Activated naive CD4-positive, alpha-beta T cell treated with anti-CD3 and anti-CD28 coated beads, Interleukin-2, amount 50 U/mL, for 72 hours (primary cell): ENCODE measurements around the gene ERCC6L2. TPM values are rescaled to one million over a fixed set of nuclear protein-coding genes. Genes with fewer than 3 reads are reported as not detected.

Source experiments
- ATAC-seq, 2 donors: fragments of 150-1000 bp; cut with Tn5 transposase; 2 replicates each; pipeline ENCODE4 v1.10.0; 2021; ENCODE audit warnings: mild to moderate bottlenecking in 2 of 2, moderate library complexity in 2 of 2
- DNase-seq, 2 donors: peaks; one replicate each; pipeline ENCODE4 v3.0.0; 2021 to 2022; ENCODE audit warnings: low spot score in 2 of 2
- H3K27ac Mint-ChIP-seq, 2 donors: one replicate each; pipeline ENCODE4 v1.8.0; 2022; ENCODE audit warnings: mild to moderate bottlenecking in 2 of 2, mixed read lengths in 2 of 2
- H3K36me3 Mint-ChIP-seq, 2 donors: one replicate each; pipeline ENCODE4 v1.8.0; 2022; ENCODE audit warnings: mixed read lengths in 2 of 2
- H3K9me3 Mint-ChIP-seq, 2 donors: one replicate each; pipeline ENCODE4 v1.8.0; 2022; ENCODE audit warnings: mixed read lengths in 2 of 2
- total RNA-seq, 2 donors: library from RNA; stranded (reverse); gene quantifications; one replicate each; pipeline ENCODE4 v1.2.3, GENCODE V29; 2022

Gene ERCC6L2
- 10 to 100 TPM; 26.8 to 40.7 TPM for total RNA-seq

- DNase-seq (peak; percentile 94), ATAC-seq (peak; percentile 90 to 91)
- peaks cover 0 to 7% of the 10 kb centered on the region in 2 donors for H3K9me3 Mint-ChIP-seq
- H3K36me3 Mint-ChIP-seq: peaks cover 11 to 44% of the 10 kb centered on the region in 2 donors
- H3K27ac Mint-ChIP-seq: no peak within 1 kb of the TSS
Observed at GRCh38 chr9:95875305-95876137, at the start of gene ERCC6L2. Gene ERCC6L2, plus strand, starts transcription at chr9:95875691. Its CDS starts 348 bp downstream, at chr9:95876039.

- H3K9me3 Mint-ChIP-seq: peaks cover 0 to 5% of the 10 kb centered on the region in 2 donors
Observed at GRCh38 chr9:95826183-95826838, 49.2 kb upstream of the ERCC6L2 start.

GRCh38 chr9:95830768-95831167 lies 44.7 kb upstream of the ERCC6L2 start:
- Mint-ChIP-seq H3K27ac (no peak overlapping the region), H3K36me3 (peaks cover 0 to 10% of the 10 kb centered on the region in 2 donors), H3K9me3 (peaks cover 0 to 5% of the 10 kb centered on the region in 2 donors)
- DNase-seq (no peak), ATAC-seq (no peak)

More at GRCh38 chr9:95826183-95826838, 49.2 kb upstream of the ERCC6L2 start:
- peaks cover 0 to 6% of the 10 kb centered on the region in 2 donors for H3K36me3 Mint-ChIP-seq
- ATAC-seq (no peak), DNase-seq (no peak)
- H3K27ac Mint-ChIP-seq: no peak overlapping the region

- ATAC-seq (no peak), DNase-seq (no peak)
- Mint-ChIP-seq H3K36me3 (peaks cover 0 to 10% of the 10 kb centered on the region in 2 donors), H3K27ac (no peak overlapping the region), H3K9me3 (peaks cover 0 to 5% of the 10 kb centered on the region in 2 donors)
Observed at GRCh38 chr9:95831810-95832209, 43.7 kb upstream of the ERCC6L2 start.

GRCh38 chr9:95833546-95834178 lies 41.8 kb upstream of the ERCC6L2 start:
- Mint-ChIP-seq H3K27ac (no peak overlapping the region), H3K9me3 (peaks cover 0 to 13% of the 10 kb centered on the region in 2 donors), H3K36me3 (peaks cover 0 to 17% of the 10 kb centered on the region in 2 donors)
- DNase-seq (no peak), ATAC-seq (no peak)

GRCh38 chr9:95834281-95834907 lies 41.1 kb upstream of the ERCC6L2 start:
- ATAC-seq (peak in 1 of 2 donors; percentile 74), DNase-seq (no peak)
- H3K27ac Mint-ChIP-seq: no peak overlapping the region
- H3K36me3 Mint-ChIP-seq: peaks cover 0 to 17% of the 10 kb centered on the region in 2 donors
- peaks cover 0 to 13% of the 10 kb centered on the region in 2 donors for H3K9me3 Mint-ChIP-seq

GRCh38 chr9:95835393-95835792 lies 40.1 kb upstream of the ERCC6L2 start:
- peaks cover 0 to 12% of the 10 kb centered on the region in 2 donors for H3K36me3 Mint-ChIP-seq
- no peak for ATAC-seq
- no peak overlapping the region for H3K27ac Mint-ChIP-seq
- no peak for DNase-seq
- peaks cover 0 to 9% of the 10 kb centered on the region in 2 donors for H3K9me3 Mint-ChIP-seq

- H3K36me3 Mint-ChIP-seq: peaks cover 0 to 12% of the 10 kb centered on the region in 2 donors
- DNase-seq (no peak), ATAC-seq (no peak)
- H3K27ac Mint-ChIP-seq: no peak overlapping the region
- peaks cover 0 to 13% of the 10 kb centered on the region in 2 donors for H3K9me3 Mint-ChIP-seq
Observed at GRCh38 chr9:95836072-95836471, 39.4 kb upstream of the ERCC6L2 start.

GRCh38 chr9:95839012-95839411 lies 36.5 kb upstream of the ERCC6L2 start:
- no peak overlapping the region for H3K27ac Mint-ChIP-seq
- peaks cover 0 to 19% of the 10 kb centered on the region in 2 donors for H3K9me3 Mint-ChIP-seq
- DNase-seq (no peak), ATAC-seq (no peak)
- H3K36me3 Mint-ChIP-seq: peaks cover 4 to 8% of the 10 kb centered on the region in 2 donors

GRCh38 chr9:95840074-95840473 lies 35.4 kb upstream of the ERCC6L2 start:
- H3K36me3 Mint-ChIP-seq: peaks cover 4 to 8% of the 10 kb centered on the region in 2 donors

GRCh38 chr9:95841377-95841776 lies 34.1 kb upstream of the ERCC6L2 start:
- H3K27ac Mint-ChIP-seq: no peak overlapping the region
- ATAC-seq: no peak

More at GRCh38 chr9:95840074-95840473, 35.4 kb upstream of the ERCC6L2 start:
- no peak for DNase-seq
- Mint-ChIP-seq H3K9me3 (peaks cover 0 to 19% of the 10 kb centered on the region in 2 donors), H3K27ac (no peak overlapping the region)
- no peak for ATAC-seq

GRCh38 chr9:95845751-95846150 lies 29.7 kb upstream of the ERCC6L2 start:
- no peak overlapping the region for H3K27ac Mint-ChIP-seq
- no peak for ATAC-seq

More at GRCh38 chr9:95841377-95841776, 34.1 kb upstream of the ERCC6L2 start:
- Mint-ChIP-seq H3K36me3 (peaks cover 4 to 8% of the 10 kb centered on the region in 2 donors), H3K9me3 (peaks cover 0 to 19% of the 10 kb centered on the region in 2 donors)
- DNase-seq: no peak

GRCh38 chr9:95848764-95849163 lies 26.7 kb upstream of the ERCC6L2 start:
- peaks cover 0 to 4% of the 10 kb centered on the region in 2 donors for H3K9me3 Mint-ChIP-seq
- no peak for DNase-seq
- peaks cover 6 to 30% of the 10 kb centered on the region in 2 donors for H3K36me3 Mint-ChIP-seq
- no peak for ATAC-seq
- H3K27ac Mint-ChIP-seq: no peak overlapping the region

More at GRCh38 chr9:95845751-95846150, 29.7 kb upstream of the ERCC6L2 start:
- H3K9me3 Mint-ChIP-seq: peaks cover 0 to 6% of the 10 kb centered on the region in 2 donors
- peaks cover 10 to 21% of the 10 kb centered on the region in 2 donors for H3K36me3 Mint-ChIP-seq
- DNase-seq: no peak

- H3K27ac Mint-ChIP-seq: peak overlapping the region in 1 of 2 donors; percentile 10
Observed at GRCh38 chr9:95852059-95853032, 23.1 kb upstream of the ERCC6L2 start.

GRCh38 chr9:95854386-95855020 lies 21.0 kb upstream of the ERCC6L2 start:
- no peak overlapping the region for H3K27ac Mint-ChIP-seq
- H3K9me3 Mint-ChIP-seq: peaks cover 0 to 4% of the 10 kb centered on the region in 2 donors
- H3K36me3 Mint-ChIP-seq: peaks cover 1 to 21% of the 10 kb centered on the region in 2 donors
- DNase-seq: no peak
- no peak for ATAC-seq

More at GRCh38 chr9:95852059-95853032, 23.1 kb upstream of the ERCC6L2 start:
- DNase-seq (peak in 1 of 2 donors; percentile 21), ATAC-seq (peak; percentile 97 to 99)
- Mint-ChIP-seq H3K36me3 (peaks cover 6 to 34% of the 10 kb centered on the region in 2 donors), H3K9me3 (peaks cover 0 to 4% of the 10 kb centered on the region in 2 donors)
